Activated naive CD4-positive, alpha-beta T cell treated with anti-CD3 and anti-CD28 coated beads, Interleukin-2, amount 50 U/mL, for 72 hours (primary cell): ENCODE data around the gene ZBBX. TPM values are rescaled to one million over a fixed set of nuclear protein-coding genes. Genes with fewer than 3 reads are reported as not detected.

Experiments used
- ATAC-seq, 2 donors: fragments of 150-1000 bp; cut with Tn5 transposase; 2 replicates each; pipeline ENCODE4 v1.10.0; 2021; ENCODE audit warnings: mild to moderate bottlenecking in 2 of 2, moderate library complexity in 2 of 2
- DNase-seq, 2 donors: peaks; one replicate each; pipeline ENCODE4 v3.0.0; 2021 to 2022; ENCODE audit warnings: low spot score in 2 of 2
- H3K27ac Mint-ChIP-seq, 2 donors: one replicate each; pipeline ENCODE4 v1.8.0; 2022; ENCODE audit warnings: mild to moderate bottlenecking in 2 of 2, mixed read lengths in 2 of 2
- H3K36me3 Mint-ChIP-seq, 2 donors: one replicate each; pipeline ENCODE4 v1.8.0; 2022; ENCODE audit warnings: mixed read lengths in 2 of 2
- H3K9me3 Mint-ChIP-seq, 2 donors: one replicate each; pipeline ENCODE4 v1.8.0; 2022; ENCODE audit warnings: mixed read lengths in 2 of 2
- total RNA-seq, 2 donors: library from RNA; stranded (reverse); gene quantifications; one replicate each; pipeline ENCODE4 v1.2.3, GENCODE V29; 2022

The ZBBX gene
- total RNA-seq, 2 donors from 2014 or later, result not detected

DNA sequence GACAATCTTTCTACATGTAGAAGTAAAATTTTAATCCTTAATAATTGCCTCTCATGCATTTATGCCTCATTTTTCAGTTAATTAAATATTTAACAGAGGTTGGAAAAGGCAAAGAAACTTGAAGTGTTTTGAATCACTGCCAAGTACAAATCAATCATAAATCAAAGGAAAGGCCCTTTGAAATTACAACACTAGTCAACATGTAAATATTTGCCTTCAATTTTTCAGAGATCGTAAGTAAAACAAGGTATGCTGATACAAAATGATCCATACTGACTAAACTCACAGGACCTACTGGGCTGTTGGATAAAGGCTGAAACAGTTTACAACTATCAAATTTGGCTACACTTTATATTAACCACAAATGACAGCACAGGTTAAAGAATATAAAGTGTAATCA lies 33.9 kb downstream of the ZBBX start:
- ATAC-seq, result no peak
- no peak for DNase-seq
- no peaks in the 10 kb centered on the region for H3K9me3 Mint-ChIP-seq
- no peaks in the 10 kb centered on the region for H3K36me3 Mint-ChIP-seq
- no peak overlapping the region for H3K27ac Mint-ChIP-seq

DNA sequence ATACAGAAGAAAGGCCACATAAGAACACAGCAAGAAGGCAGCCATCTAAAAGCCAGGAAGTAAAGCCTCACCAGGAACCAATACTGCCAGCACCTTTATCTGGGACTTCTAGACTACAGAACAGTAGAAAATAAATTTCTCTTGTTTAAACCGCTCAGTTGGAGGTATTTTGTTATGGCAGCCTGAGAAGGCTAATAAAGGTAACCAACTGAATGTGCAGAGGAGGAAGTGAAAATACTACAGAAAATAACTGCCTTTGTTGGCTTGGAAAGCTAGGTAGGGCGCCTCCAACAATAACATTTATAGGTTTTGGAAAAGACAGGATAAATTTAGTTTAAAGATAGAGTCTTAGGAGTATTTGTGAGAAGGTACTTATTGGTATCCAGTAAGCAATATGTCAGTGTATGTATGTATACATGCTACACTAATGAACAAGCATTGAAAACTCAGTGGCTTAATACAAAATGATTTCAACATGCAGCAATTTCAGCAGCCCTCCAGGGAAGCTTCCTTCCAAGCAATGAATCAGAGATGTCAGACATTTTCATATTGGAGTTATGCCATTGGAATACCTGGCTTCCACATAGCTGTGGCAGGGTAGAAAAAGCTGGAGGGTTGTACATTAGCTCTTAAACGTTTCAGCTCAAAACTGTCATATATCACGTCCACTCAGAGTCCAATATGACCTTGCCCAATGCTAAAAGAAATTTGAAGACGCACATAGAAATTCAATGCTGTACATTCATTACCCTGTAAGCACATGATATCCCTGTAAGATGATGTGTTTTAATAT lies 48.9 kb downstream of the ZBBX start:
- no peak for DNase-seq
- peaks cover 0 to 7% of the 10 kb centered on the region in 2 donors for H3K9me3 Mint-ChIP-seq

DNA sequence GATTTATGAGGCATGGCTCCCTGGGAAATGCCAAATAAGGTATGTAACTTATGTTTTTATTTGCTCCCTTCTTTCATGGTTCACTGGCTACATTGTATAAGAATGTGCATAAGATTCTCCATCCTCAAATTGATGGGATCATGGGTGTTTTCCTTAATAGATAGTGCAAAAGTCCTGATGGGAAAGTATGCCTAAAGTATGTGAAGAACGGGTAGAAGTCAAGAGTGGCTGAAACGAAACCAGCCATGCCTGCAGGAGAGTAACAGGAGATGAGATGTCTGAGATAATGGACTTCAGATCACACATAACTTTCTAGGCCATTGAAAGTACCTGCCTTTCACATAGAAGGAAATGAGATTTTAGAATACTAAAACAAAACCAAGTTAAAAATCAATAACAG lies 56.5 kb downstream of the ZBBX start:
- Mint-ChIP-seq H3K27ac (no peak overlapping the region), H3K36me3 (no peaks in the 10 kb centered on the region), H3K9me3 (peaks cover 7 to 12% of the 10 kb centered on the region in 2 donors)
- ATAC-seq (no peak), DNase-seq (no peak)

More for the DNA sequence above, 48.9 kb downstream of the ZBBX start:
- Mint-ChIP-seq H3K36me3 (no peaks in the 10 kb centered on the region), H3K27ac (no peak overlapping the region)
- no peak for ATAC-seq

DNA sequence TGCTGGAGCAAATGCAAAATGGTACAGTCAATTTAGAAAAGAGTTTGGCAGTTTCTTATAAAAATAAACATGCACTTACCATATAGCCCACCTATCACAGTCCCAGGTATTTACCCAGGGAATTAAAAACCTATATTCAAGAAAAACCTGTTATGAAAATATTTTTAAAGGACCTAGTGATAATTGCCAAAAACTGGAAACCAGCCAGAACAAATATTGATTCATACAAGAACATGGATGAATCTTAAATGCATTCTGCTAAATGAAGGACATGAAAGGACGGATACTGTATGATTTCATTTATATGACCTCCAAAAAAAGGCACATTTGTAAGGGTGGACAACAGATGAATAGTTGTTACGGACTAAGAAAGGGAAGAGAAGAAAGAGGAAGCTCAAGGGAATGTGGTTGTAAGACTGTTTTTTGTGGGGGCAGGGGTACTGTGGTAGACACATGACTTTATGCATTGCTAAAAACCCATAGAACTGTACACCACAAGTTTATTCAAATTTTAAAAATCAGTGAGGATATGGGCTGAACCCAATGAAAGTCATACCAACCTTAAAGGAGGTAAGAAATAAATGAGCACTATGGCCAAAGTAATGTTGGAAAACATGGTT lies 61.0 kb downstream of the ZBBX start:
- no peaks in the 10 kb centered on the region for H3K9me3 Mint-ChIP-seq
- H3K36me3 Mint-ChIP-seq, result no peaks in the 10 kb centered on the region
- DNase-seq (no peak), ATAC-seq (no peak)
- no peak overlapping the region for H3K27ac Mint-ChIP-seq

DNA sequence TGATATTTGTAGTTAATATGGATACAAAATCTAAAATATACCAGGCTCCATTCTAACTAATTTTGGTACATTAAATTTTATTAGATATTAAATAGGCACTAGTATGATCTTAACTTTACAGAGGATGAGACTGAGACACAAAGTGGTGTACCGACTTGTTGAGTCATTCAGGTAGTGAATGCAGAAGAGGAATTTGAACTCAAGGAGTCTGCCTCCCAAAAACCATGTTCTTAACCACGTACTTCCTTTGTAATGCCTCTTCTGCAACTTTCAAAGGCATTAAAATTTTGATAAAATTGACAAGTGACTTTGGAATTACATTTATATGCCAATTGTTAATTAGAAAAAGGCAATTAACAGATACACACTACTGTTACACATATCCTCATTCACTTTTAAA lies 61.8 kb downstream of the ZBBX start:
- ATAC-seq (no peak), DNase-seq (no peak)
- H3K9me3 Mint-ChIP-seq, result no peaks in the 10 kb centered on the region
- H3K36me3 Mint-ChIP-seq, result no peaks in the 10 kb centered on the region
- H3K27ac Mint-ChIP-seq, result no peak overlapping the region

DNA sequence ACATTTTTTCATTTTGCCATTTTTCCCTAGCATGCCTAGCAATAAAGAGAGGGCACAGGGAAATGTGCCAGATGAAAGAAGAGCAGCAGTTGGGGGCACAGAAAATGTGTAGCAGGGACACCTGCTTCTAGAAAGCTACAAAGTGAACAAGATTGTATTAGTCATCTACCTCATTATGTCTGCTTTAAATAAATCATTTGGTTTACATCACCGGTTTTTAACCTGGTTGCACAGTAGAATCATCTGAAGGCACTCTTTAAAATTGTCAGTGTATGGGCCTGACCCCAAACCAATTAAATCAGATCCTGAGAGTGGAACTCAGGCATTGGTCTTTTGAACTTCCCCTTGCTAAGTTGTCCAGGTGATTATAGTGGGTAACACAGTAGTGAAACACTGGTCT lies 73.8 kb downstream of the ZBBX start:
- Mint-ChIP-seq H3K27ac (no peak overlapping the region), H3K36me3 (no peaks in the 10 kb centered on the region), H3K9me3 (no peaks in the 10 kb centered on the region)
- DNase-seq, result no peak
- ATAC-seq, result no peak

DNA sequence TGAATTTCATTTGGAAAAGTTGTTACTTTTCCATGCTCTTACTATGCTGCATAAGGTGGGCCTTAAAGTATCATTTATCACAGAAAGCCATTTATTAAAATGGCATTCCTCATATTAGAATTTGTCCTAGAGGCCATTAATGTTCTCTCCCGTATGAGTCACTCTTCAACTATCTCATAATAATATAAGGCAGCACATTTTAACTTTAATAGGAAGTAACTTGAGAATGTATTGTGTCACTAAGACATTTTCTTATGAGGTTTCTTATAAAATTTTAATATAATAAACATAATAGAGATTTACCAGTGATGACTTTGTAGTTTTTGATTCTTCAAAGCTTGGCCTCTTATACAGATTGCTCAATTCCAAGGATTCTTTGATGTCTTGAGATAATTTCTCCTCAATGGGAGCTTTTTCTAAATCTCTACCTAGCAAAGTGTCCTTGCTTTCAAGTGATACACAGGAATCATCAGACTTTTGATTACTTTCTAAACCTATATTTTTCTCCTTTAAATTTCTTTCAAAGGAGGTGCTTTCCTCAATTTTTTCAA lies 74.7 kb downstream of the ZBBX start:
- no peaks in the 10 kb centered on the region for H3K9me3 Mint-ChIP-seq
- no peak overlapping the region for H3K27ac Mint-ChIP-seq
- DNase-seq, result no peak
- no peak for ATAC-seq
- H3K36me3 Mint-ChIP-seq, result no peaks in the 10 kb centered on the region

DNA sequence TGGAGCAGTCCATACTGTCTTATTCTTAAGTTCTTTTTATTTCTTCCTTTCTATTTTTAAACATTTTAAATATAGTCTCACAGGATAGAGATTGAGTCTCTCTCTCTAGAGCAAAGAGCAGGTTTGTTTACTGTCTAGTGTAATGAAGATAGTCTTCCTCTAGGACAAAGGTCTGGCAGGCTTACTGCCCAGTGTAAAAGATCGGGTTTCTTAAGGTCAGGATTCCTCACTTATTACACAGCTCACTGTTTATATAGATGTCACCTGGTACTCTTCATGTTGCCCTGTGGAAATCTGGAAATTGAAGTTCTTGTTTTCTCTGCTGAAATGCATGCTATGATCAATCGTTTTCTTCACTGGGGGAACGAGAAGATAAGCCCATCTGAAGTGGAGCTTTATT lies 76.0 kb downstream of the ZBBX start:
- no peak overlapping the region for H3K27ac Mint-ChIP-seq
- no peaks in the 10 kb centered on the region for H3K36me3 Mint-ChIP-seq
- H3K9me3 Mint-ChIP-seq, result no peaks in the 10 kb centered on the region
- ATAC-seq (no peak), DNase-seq (no peak)

DNA sequence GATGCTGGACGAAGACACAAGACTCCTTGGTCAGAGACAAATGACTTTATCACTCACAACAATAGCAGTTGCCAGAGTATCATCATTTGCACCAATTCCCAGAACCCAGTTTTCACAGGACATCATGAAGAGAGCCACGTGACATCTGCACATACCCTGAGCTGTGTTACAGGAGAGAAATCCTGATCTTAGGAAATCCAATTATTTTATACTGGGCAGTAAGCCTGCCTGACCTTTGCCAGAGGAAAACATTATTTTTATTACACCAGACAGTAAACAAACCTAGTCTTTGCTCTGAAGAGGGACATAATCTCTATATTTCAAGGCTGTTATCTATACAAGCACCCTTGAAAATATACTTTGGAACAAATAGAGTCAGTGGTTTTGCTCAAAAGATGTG lies 77.4 kb downstream of the ZBBX start:
- no peak for ATAC-seq
- Mint-ChIP-seq H3K27ac (no peak overlapping the region), H3K36me3 (no peaks in the 10 kb centered on the region), H3K9me3 (no peaks in the 10 kb centered on the region)
- no peak for DNase-seq

DNA sequence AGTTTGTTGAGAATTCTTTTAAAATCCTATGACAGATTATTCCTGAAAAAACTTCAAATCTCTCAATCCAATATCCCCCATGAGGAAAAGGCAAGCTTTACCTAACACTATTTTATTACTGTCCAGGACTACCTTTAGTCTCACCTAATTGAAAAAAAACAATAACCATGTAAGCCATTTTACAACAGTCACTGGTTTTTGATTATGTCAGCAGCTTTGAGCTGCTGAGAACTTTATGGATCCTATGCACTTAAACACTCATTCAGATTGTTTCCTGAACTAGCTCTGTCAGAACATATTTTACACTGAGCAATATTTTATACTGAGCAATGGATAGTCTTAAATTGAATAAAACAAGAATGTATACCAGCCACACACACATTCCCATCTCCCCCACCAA lies 79.9 kb downstream of the ZBBX start:
- DNase-seq (no peak), ATAC-seq (no peak)
- Mint-ChIP-seq H3K27ac (no peak overlapping the region), H3K36me3 (no peaks in the 10 kb centered on the region), H3K9me3 (peaks cover 0 to 5% of the 10 kb centered on the region in 2 donors)

DNA sequence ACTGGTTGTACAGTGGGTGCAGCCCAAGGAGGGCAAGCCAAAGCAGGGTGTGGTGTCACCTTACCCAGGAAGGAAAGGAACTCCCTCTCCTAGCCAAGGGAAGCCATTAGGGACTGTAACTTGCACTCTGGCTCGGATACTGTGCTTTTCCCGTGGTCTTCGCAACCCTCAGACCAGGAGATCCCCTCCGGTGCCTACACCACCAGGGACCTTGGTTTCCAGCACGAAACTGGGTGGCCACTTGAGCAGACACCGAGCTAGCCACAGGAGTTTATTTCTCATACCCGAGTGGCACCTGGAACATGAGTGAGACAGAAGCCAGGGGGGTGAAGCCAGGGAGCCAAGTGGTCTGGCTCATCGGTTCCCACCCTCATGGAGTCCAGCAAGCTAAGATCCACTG lies 90.7 kb downstream of the ZBBX start:
- Mint-ChIP-seq H3K27ac (no peak overlapping the region), H3K36me3 (peaks cover 0 to 7% of the 10 kb centered on the region in 2 donors), H3K9me3 (peaks cover 11 to 15% of the 10 kb centered on the region in 2 donors)
- ATAC-seq, result no peak
- no peak for DNase-seq

DNA sequence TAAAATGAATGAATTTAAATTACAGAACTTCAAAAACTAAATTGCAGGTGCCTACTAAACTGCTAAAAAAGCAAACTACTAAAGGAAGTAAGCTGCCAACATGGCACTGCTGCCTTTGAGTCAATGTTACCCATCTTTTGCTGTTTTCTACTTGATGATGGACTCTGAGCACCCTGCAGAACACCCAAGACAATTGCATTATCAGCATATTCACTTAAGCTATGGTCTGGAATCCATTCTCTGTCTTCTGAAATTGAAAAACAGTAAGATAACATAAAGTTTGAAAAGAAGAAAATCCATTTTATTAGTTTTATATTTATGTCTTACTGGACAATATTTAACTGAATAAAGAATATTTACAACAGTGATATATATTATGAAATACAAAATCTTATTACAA lies 91.4 kb downstream of the ZBBX start:
- no peak for ATAC-seq
- Mint-ChIP-seq H3K36me3 (peaks cover 0 to 7% of the 10 kb centered on the region in 2 donors), H3K27ac (no peak overlapping the region), H3K9me3 (peaks cover 9 to 15% of the 10 kb centered on the region in 2 donors)
- DNase-seq, result no peak

DNA sequence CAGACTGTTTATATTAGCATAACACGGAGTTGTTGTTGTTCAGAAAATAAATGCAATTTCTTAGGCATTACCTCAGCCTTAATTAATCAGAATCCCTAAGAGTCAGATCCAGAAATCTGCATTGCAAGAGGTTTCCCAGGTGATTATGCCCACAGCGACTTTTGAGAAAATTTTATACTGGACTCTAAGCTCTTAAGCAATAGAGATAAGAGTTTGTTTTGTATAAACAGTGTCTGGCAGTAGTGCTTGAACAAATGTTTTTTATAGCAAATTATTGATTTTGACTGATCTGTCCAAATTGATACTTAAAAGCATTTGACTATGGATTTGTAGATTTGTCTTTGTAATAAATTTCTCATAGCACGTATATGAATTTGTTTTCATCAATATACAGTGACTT lies 92.8 kb downstream of the ZBBX start:
- Mint-ChIP-seq H3K27ac (no peak overlapping the region), H3K9me3 (peaks cover 5 to 12% of the 10 kb centered on the region in 2 donors), H3K36me3 (peaks cover 0 to 7% of the 10 kb centered on the region in 2 donors)
- DNase-seq, result no peak
- no peak for ATAC-seq

DNA sequence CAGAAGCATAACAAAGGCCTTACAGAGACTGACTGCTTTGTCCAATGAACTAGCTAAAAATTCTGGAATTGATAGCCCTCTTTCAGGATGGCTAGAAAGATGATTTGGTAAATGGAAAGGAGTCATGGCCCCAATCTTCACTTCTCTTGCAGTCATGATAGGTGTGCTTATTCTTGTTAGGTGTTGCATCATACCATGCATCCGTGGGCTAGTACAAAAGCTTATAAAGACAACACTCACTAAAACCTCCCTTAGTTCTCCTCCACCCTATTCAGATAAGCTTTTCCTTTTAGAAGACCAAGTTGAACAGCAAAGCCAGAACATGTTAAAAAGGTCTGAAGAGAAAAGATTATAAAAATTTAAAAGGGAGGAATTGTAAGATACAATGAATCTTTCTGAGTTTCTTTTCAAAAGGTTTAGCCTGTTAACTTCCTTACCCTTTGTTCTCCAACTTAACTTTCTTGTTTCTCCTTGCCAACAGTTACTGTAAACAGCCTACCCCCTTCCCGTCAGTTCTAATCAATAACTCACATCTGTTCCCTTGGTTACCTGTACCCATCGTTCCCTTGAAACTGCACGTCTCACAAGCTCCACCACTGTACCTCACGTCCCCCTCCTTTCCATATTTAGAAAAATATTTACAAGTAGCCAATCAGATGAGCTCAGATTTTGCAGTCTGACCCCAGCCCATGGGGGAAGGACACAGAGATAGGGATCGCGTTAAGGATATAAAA lies 105.8 kb downstream of the ZBBX start:
- peaks cover 8 to 9% of the 10 kb centered on the region in 2 donors for H3K9me3 Mint-ChIP-seq
- no peak for DNase-seq
- no peak overlapping the region for H3K27ac Mint-ChIP-seq
- no peaks in the 10 kb centered on the region for H3K36me3 Mint-ChIP-seq
- no peak for ATAC-seq

DNA sequence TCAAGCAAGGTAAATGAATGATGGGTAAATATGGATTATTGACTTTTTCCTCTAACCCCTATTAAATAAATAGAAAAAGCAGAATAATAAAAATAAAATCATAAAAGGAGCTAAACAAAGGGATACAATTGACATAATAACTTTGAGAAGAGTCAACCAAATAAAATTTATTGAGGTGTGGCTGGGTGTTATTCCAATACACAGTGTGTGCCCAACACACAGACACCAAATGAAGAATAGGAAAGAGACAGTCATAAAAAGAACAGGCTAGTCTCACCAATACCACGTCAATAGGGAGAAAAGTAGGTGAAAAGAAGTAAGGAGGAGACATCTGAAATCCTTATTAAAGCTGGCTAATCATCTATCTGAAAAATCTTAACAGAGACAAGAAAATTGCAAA lies 127.1 kb downstream of the ZBBX start:
- DNase-seq (no peak), ATAC-seq (no peak)
- Mint-ChIP-seq H3K9me3 (peaks cover 0 to 10% of the 10 kb centered on the region in 2 donors), H3K36me3 (no peaks in the 10 kb centered on the region), H3K27ac (no peak overlapping the region)

DNA sequence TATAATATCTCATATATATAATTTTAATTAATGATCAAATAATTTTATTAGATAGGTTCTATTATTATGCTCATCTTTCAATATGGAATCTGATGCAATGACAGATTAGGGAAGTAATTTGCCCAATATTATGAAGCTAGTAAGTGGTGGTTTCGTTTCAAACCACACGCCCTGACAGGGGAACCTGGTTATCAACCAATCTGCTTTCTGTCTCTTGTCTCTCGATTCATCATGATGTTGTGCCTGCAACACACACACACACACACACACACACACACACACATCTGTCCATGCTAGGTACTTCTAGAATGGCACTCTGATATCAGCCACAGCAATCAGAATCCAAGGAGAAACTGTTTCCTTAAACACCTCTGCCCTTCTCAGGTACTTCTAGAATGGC lies 128.4 kb downstream of the ZBBX start:
- ATAC-seq (no peak), DNase-seq (no peak)
- H3K27ac Mint-ChIP-seq, result no peak overlapping the region
- H3K9me3 Mint-ChIP-seq, result peaks cover 0 to 6% of the 10 kb centered on the region in 2 donors
- no peaks in the 10 kb centered on the region for H3K36me3 Mint-ChIP-seq

DNA sequence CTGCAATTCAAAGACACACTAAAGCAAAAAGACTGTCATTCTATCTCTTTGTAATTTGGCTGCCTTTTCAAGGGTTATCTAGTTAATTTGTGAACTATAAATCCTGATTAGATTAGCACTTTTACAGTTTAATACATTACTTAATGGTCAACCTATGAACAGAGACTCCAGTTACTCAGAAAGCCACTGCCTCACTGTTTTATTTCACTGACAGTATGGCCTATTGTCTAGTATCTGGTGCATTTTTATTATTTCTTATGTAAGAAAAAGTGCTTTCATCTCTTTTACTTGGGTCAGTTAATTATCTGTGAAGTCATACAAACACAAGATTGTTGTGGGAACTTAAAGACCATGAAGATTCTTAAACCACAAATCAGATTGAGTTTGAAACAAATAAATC lies 133.8 kb downstream of the ZBBX start:
- no peak overlapping the region for H3K27ac Mint-ChIP-seq
- DNase-seq (no peak), ATAC-seq (no peak)
- H3K9me3 Mint-ChIP-seq, result peaks cover 7 to 9% of the 10 kb centered on the region in 2 donors
- no peaks in the 10 kb centered on the region for H3K36me3 Mint-ChIP-seq
